Measurements from ENCODE around the gene TPRA1.

- no peak for TF ChIP-seq ZFP30 (CRISPR knock-in tag; IDR thresholded peaks at IDR 0.05)
- TF ChIP-seq CSDC2 (CRISPR knock-in tag; IDR thresholded peaks at IDR 0.05), result no peak
- no peak for TF ChIP-seq OSR1 (CRISPR knock-in tag; IDR thresholded peaks at IDR 0.05)
- TF ChIP-seq ZNF8 (CRISPR knock-in tag; IDR thresholded peaks at IDR 0.05), result no peak
Observed at GRCh38 chr3:127604546-127605165, 14.1 kb upstream of the TPRA1 start.
